NCI-H2227 (cell line): ENCODE data around the gene OR2W1.

Experiments
- DNase-seq: peaks from one replicate; lab custom pipeline; 2025; ENCODE audit not compliant: unreplicated experiment; lab: John Stamatoyannopoulos, UW

Gene OR2W1

DNA sequence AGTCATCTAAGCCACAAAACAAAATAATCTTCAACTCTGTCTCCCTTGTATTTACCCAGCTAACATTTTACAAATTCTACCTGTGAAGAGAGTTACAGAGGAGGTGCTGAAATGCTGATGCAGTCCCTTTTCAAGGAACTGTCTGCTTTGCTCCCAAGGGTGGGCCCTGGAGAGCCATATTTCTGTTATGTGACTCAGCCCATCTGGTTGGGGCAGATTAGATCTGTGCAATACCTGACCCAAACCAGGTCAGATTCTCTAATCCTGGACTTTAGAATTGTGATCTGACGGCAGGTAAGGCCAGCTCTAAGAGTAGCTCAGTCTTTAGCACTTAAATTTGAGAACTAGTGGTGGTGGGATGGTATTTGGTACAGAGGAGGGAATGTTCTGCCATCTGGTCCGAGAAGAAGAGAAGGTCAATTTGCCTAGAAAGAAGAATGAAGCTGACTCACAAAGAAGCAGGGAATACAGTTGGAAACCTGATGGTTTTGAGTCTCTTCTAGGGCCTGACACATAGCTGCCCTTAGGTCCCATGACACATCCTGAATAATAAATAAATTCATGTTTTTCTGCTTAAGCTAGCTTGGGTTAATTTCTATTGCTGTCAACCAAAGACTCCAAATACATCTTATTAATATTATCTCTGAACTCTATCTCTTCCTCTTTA is 48.0 kb downstream of the OR2W1 start:
- no peak for DNase-seq

DNA sequence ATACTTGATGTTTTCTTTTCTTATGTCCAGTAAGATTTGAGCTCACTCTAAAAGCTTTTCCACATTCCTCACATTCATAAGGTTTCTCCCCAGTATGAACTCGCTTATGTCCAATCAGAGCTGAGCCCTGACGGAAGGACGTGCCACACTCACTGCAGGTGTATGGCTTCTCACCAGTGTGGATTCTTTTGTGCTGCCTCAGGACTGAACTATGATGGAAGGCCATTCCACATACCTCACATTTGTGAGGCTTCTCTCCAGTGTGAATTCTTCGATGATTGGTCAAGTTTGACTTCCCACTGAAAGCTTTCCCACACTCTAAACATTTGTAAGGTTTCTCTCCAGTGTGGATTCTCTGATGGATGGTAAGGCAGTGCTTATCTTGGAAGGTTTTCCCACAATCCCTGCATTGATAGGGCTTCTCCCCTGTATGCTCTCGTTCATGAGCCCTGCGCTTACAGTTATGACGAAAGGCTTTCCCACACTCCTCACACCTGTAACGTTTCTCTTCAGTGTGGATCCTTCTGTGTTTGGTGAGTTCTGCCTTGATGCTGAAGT is 49.8 kb downstream of the OR2W1 start:
- no peak for DNase-seq
